ENCODE measurements around the gene LRRC73. TPM values are rescaled to one million over a fixed set of nuclear protein-coding genes. Genes with fewer than 3 reads are reported as not detected.

The LRRC73 gene
- total RNA-seq, 2 experiments from 2014 or later: 0.26 to 0.55 TPM

Other genes starting within 250 kb of the LRRC73 start
- not detected for gene SLC22A7, start 212.1 kb downstream of the LRRC73 start, total RNA-seq
- gene CRIP3, start 201.5 kb downstream of the LRRC73 start, total RNA-seq: not detected
- gene ZNF318, start 140.7 kb downstream of the LRRC73 start, total RNA-seq: 1 to 10 TPM; 6.7 to 7.0 TPM
- 10 to 100 TPM; 38.8 to 39.8 TPM for gene ABCC10, start 82.8 kb downstream of the LRRC73 start, total RNA-seq
- gene DLK2, start 54.8 kb downstream of the LRRC73 start, total RNA-seq: not detected
- 10 to 100 TPM; 34.7 to 35.5 TPM for gene TJAP1, start 32.8 kb downstream of the LRRC73 start, total RNA-seq
- 10 to 100 TPM; 55.6 to 59.0 TPM for gene YIPF3, start 6.6 kb upstream of the LRRC73 start, total RNA-seq
- 10 to 100 TPM; 34.7 to 35.4 TPM for gene POLR1C, start 6.7 kb upstream of the LRRC73 start, total RNA-seq
- 10 to 100 TPM; 57.6 to 62.1 TPM for gene XPO5, start 65.7 kb upstream of the LRRC73 start, total RNA-seq
- 10 to 100 TPM; 73.1 to 75.2 TPM for gene POLH, start 65.8 kb upstream of the LRRC73 start, total RNA-seq
- gene GTPBP2, start 118.9 kb upstream of the LRRC73 start, total RNA-seq: 10 to 100 TPM; 94.3 to 99.4 TPM
- gene MAD2L1BP, start 125.5 kb upstream of the LRRC73 start, total RNA-seq: 10 to 100 TPM; 44.2 to 44.6 TPM
- gene RSPH9, start 134.7 kb upstream of the LRRC73 start, total RNA-seq: not detected
- gene MRPS18A, start 177.4 kb upstream of the LRRC73 start, total RNA-seq: 10 to 100 TPM; 38.7 to 43.2 TPM

Data from activated CD8-positive, alpha-beta T cell treated with anti-CD3 and anti-CD28 coated beads, Interleukin-2, amount 10 ng/mL, durations not matched to agents 7 days and 5 days (primary cell).